A549 (cell line): ENCODE measurements around the gene SLC3A2. TPM values are rescaled to one million over a fixed set of nuclear protein-coding genes. Genes with fewer than 3 reads are reported as not detected.

Source experiments
- ATAC-seq, 2 experiments: fragments of 200-7000 bp in 1 of 2; fragments of >200 bp in 1 of 2; cut with Nextera tagmentation in 1 of 2; cut with Tn5 transposase in 1 of 2; 3 replicates each; pipeline versions ENCODE4 v1.8.0 to v1.9.1; 2018 to 2020; ENCODE audit warnings: mild to moderate bottlenecking in 1 of 2, moderate library complexity in 1 of 2
- CTCF ChIA-PET: fragments of 300-600 bp; sonication (Branson Sonifier 250); formaldehyde crosslinking; extraction: SDS; loops from one replicate; lab custom pipeline; 2021; ENCODE audit warnings: antibody characterized with exemption, inconsistent platforms; lab: Yijun Ruan, JAX
- POLR2A ChIA-PET: fragments of 350-600 bp; formaldehyde crosslinking; extraction: SDS; loops from one replicate; lab custom pipeline; 2021; ENCODE audit warnings: antibody characterized with exemption, inconsistent platforms; lab: Yijun Ruan, JAX
- DNase-seq, 2 experiments: peaks; one replicate each; pipeline versions ENCODE4 v3.0.0 to v3.0.0-alpha.2; 2011 to 2016; ENCODE audit warnings: low read depth in 1 of 2, low spot score in 1 of 2
- FAIRE-seq: peaks from 2 replicates; lab custom pipeline; 2011; peaks lifted over from hg19 to GRCh38; lab: Jason Lieb, UNC
- H3K27ac ChIP-seq, 2 experiments: fragments of >200 bp; sonication (Bioruptor Twin); formaldehyde crosslinking; 3 replicates each; pipeline ENCODE4 v1.5.1; 2016 to 2017
- H3K4me1 ChIP-seq: fragments of >200 bp; sonication (Bioruptor Twin); formaldehyde crosslinking; 3 replicates; pipeline ENCODE4 v1.6.1; 2016
- H3K4me2 ChIP-seq: fragments of >200 bp; sonication (Bioruptor Twin); formaldehyde crosslinking; 3 replicates; pipeline ENCODE4 v1.6.1; 2016
- H3K4me3 ChIP-seq: fragments of >200 bp; sonication (Bioruptor Twin); formaldehyde crosslinking; 3 replicates; pipeline ENCODE4 v1.5.1; 2016
- H3K9me3 ChIP-seq: fragments of >200 bp; sonication (Bioruptor Twin); formaldehyde crosslinking; 3 replicates; pipeline ENCODE4 v1.6.1; 2016
- EHF ChIP-seq: fragments of 250-450 bp; sonication (Bioruptor Pico); IDR thresholded peaks from 2 replicates; pipeline ENCODE4 v1.5.0; 2020; ENCODE audit warnings: mild to moderate bottlenecking
- ELK1 ChIP-seq: fragments of 150-350 bp; IDR thresholded peaks from 2 replicates; pipeline ENCODE4 v1.6.1; 2014; ENCODE audit warnings: low read depth, mild to moderate bottlenecking, low read length
- ESRRA ChIP-seq: fragments of 150-350 bp; IDR thresholded peaks from 2 replicates; pipeline ENCODE4 v1.6.1; 2014; ENCODE audit warnings: mild to moderate bottlenecking, low read length, borderline replicate concordance
- FOSB ChIP-seq: fragments of 250-450 bp; sonication (Bioruptor Pico); IDR thresholded peaks from 2 replicates; pipeline ENCODE4 v1.5.0; 2020; ENCODE audit warnings: mild to moderate bottlenecking, moderate library complexity
- FOXS1 ChIP-seq: fragments of 250-450 bp; sonication (Bioruptor Pico); IDR thresholded peaks from 2 replicates; pipeline ENCODE4 v1.5.0; 2020; ENCODE audit warnings: mild to moderate bottlenecking, moderate library complexity
- HEYL ChIP-seq: fragments of 250-450 bp; sonication (Bioruptor Pico); IDR thresholded peaks from 2 replicates; pipeline ENCODE4 v1.8.0; 2021; ENCODE audit warnings: mild to moderate bottlenecking, moderate library complexity
- HOXA7 ChIP-seq: fragments of 250-450 bp; sonication (Bioruptor Pico); IDR thresholded peaks from 2 replicates; pipeline ENCODE4 v1.5.0; 2020; ENCODE audit warnings: mild to moderate bottlenecking, moderate library complexity
- NFE2L2 ChIP-seq: fragments of 150-350 bp; conservative IDR thresholded peaks from 2 replicates; pipeline ENCODE4 v1.6.1; 2014; ENCODE audit warnings: low read length
- NPAS2 ChIP-seq: fragments of 250-450 bp; sonication (Bioruptor Pico); IDR thresholded peaks from 2 replicates; pipeline ENCODE4 v1.8.0; 2022; ENCODE audit warnings: mild to moderate bottlenecking, moderate library complexity, borderline replicate concordance
- NR3C1 ChIP-seq: fragments of >200 bp; sonication (Bioruptor Twin); formaldehyde crosslinking; IDR thresholded peaks from 3 replicates; pipeline ENCODE4 v1.6.1; 2017
- RAD21 ChIP-seq, 2 experiments: fragments of >200 bp in 1 of 2; sonication (Bioruptor Twin) in 1 of 2; formaldehyde crosslinking in 1 of 2; IDR thresholded peaks in 1 of 2; conservative IDR thresholded peaks in 1 of 2; 2 replicates in 1 of 2; 3 replicates in 1 of 2; pipeline ENCODE4 v1.6.1; 2012 to 2018; ENCODE audit warnings: inconsistent platforms in 1 of 2
- REST ChIP-seq: fragments of 200-600 bp; sonication (generic); IDR thresholded peaks from 2 replicates; pipeline ENCODE4 v1.6.1; 2016; ENCODE audit warnings: antibody characterized with exemption, mild to moderate bottlenecking, moderate library complexity
- SREBF2 ChIP-seq: fragments of 450-650 bp; IDR thresholded peaks from 2 replicates; pipeline ENCODE4 v1.6.1; 2014; ENCODE audit warnings: mild to moderate bottlenecking, moderate library complexity
- TP53 ChIP-seq: fragments of 250-450 bp; sonication (Bioruptor Pico); IDR thresholded peaks from 2 replicates; pipeline ENCODE4 v1.5.0; 2021; ENCODE audit warnings: mild to moderate bottlenecking, moderate library complexity
- ZC3H11A ChIP-seq: fragments of 450-650 bp; IDR thresholded peaks from 2 replicates; pipeline ENCODE4 v1.6.1; 2014; ENCODE audit warnings: antibody characterized with exemption, mild to moderate bottlenecking
- ZNF302 ChIP-seq: fragments of 250-450 bp; sonication (Bioruptor Pico); IDR thresholded peaks from 2 replicates; pipeline ENCODE4 v1.9.0; 2021; ENCODE audit warnings: inconsistent platforms, mild to moderate bottlenecking, moderate library complexity
- WGBS: methylation state at CpG from one replicate; pipeline ENCODE4 v1.1.6; 2017; ENCODE audit errors: missing lambda C conversion rate; 5-methylcytosine and 5-hydroxymethylcytosine counted together
- polyA plus RNA-seq, 4 experiments: library from polyadenylated mRNA; depleted of rRNA in 3 of 4; stranded (reverse); fragments of >200 nt; fragmentation: RNase III in 1 of 4; extraction: RNeasy Plus Mini Kit Qiagen cat#74134 plus additional on column Dnase treatment in 1 of 4; gene quantifications; 2 replicates in 3 of 4; 3 replicates in 1 of 4; pipeline ENCODE4 v1.2.3, GENCODE V29; 2011 to 2017
- TF ChIP-seq, protein P1 (sequence below): fragments of 450-650 bp; IDR thresholded peaks from 2 replicates; pipeline ENCODE4 v1.6.1; 2014; ENCODE audit warnings: antibody characterized with exemption

The SLC3A2 gene
- polyA plus RNA-seq, 2 of the 4 experiments (the other 2 are of a cell fraction), result 1,007 to 1,064 TPM

DNA sequence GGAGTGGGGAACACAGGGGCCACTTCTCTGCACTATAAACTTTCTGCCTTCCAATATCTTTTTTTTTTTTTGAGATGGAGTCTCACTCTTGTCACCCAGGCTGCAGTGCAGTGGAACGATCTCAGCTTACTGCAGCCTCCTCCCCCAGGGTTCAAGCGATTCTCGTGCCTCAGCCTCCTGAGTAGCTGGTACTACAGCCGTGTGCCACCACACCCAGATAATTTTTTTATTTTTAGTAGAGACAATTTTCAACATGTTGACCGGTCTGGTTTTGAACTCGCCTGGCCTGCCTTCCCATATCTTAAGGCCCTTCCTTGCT lies 1.7 kb downstream of the SLC3A2 start:
- no peak for DNase-seq
- no peaks in the 10 kb centered on the region for H3K9me3 ChIP-seq
- FAIRE-seq, result no peak
- peaks cover 61% of the 10 kb centered on the region for H3K4me1 ChIP-seq
- no peak for ATAC-seq
- H3K4me2 ChIP-seq, result peak overlapping the region; percentile 95
- ChIA-PET CTCF (interaction anchor here (4.6 to 6.1 kb wide), 2 partner anchors 24 to 28 kb away, joined by 21 to 42 read pairs; no protein-coding TSS in a partner anchor), POLR2A (interaction anchor here (1.0 to 3.2 kb wide), 4 partner anchors 12 to 42 kb away, joined by 3 to 48 read pairs (median 26); partner anchors contain the start of gene WDR74)
- H3K4me3 ChIP-seq, result peak overlapping the region; percentile 89
- peak overlapping the region; percentile 97 to 100 for H3K27ac ChIP-seq
- 31% methylated on average over 6 of the region's 6 CpGs for WGBS
- TF ChIP-seq HEYL (CRISPR knock-in tag) (no peak), FOSB (CRISPR knock-in tag) (no peak), TP53 (no peak), ZNF302 (no peak), SREBF2 (no peak), ZC3H11A (no peak), RAD21 (conservative IDR thresholded peaks at IDR 0.05 in 1 of 2, IDR thresholded peaks at IDR 0.05 in 1 of 2) (no peak), FOXS1 (CRISPR knock-in tag) (no peak), HOXA7 (CRISPR knock-in tag) (no peak), NPAS2 (CRISPR knock-in tag) (no peak)
- TF ChIP-seq, all 56 proteins: peak for 0

- Histone ChIP-seq H3K27ac (peak overlapping the region; percentile 97 to 100), H3K9me3 (no peaks in the 10 kb centered on the region), H3K4me1 (peaks cover 66% of the 10 kb centered on the region), H3K4me3 (peak overlapping the region; percentile 89), H3K4me2 (peak overlapping the region; percentile 95)
- CTCF ChIA-PET, result interaction anchor here (1.1 to 6.1 kb wide), 5 partner anchors 14 to 96 kb away, joined by 3 to 42 read pairs (median 4); no protein-coding TSS in a partner anchor
- DNase-seq (no peak), ATAC-seq (no peak), FAIRE-seq (no peak)
- 53% methylated on average over 5 of the region's 5 CpGs for WGBS
- no peak for TF ChIP-seq EHF (CRISPR knock-in tag)
- TF ChIP-seq ELK1, result no peak
- no peak for TF ChIP-seq NFE2L2
- POLR2A ChIA-PET, result interaction anchor here (1.0 to 3.2 kb wide), 4 partner anchors 12 to 42 kb away, joined by 3 to 48 read pairs (median 26); partner anchors contain the start of gene WDR74
These were observed 2.2 kb downstream of the SLC3A2 start for GRCh38 chr11:62882788-62883501.

- H3K27ac ChIP-seq, result peak overlapping the region; percentile 97 to 100
- H3K4me3 ChIP-seq, result peak overlapping the region; percentile 89
- H3K4me1 ChIP-seq, result peaks cover 74% of the 10 kb centered on the region
- TF ChIP-seq REST (no peak), ESRRA (no peak), NR3C1 (no peak)
- TF ChIP-seq, protein P1, sequence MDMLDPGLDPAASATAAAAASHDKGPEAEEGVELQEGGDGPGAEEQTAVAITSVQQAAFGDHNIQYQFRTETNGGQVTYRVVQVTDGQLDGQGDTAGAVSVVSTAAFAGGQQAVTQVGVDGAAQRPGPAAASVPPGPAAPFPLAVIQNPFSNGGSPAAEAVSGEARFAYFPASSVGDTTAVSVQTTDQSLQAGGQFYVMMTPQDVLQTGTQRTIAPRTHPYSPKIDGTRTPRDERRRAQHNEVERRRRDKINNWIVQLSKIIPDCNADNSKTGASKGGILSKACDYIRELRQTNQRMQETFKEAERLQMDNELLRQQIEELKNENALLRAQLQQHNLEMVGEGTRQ, result no peak
- DNase-seq, result no peak
- WGBS, result 91% methylated on average over 3 of the region's 3 CpGs
- CTCF ChIA-PET, result interaction anchor here (0.9 to 6.1 kb wide), 8 partner anchors 11 to 97 kb away, joined by 3 to 42 read pairs (median 4); no protein-coding TSS in a partner anchor
- no peak for ATAC-seq
- POLR2A ChIA-PET, result interaction anchor here (1.1 to 3.2 kb wide), 4 partner anchors 9 to 42 kb away, joined by 3 to 42 read pairs (median 6); no protein-coding TSS in a partner anchor
- H3K9me3 ChIP-seq, result no peaks in the 10 kb centered on the region
- FAIRE-seq, result no peak
- H3K4me2 ChIP-seq, result peak overlapping the region; percentile 95
These were observed 3.0 kb downstream of the SLC3A2 start for GRCh38 chr11:62883673-62884072.
